ENCODE data around the gene ROCK1. TPM values are rescaled to one million over a fixed set of nuclear protein-coding genes. Genes with fewer than 3 reads are reported as not detected.

Gene ROCK1
- total RNA-seq, 1 donor from 2014 or later, result 53.8 TPM

Other genes with a start within 250 kb of the ROCK1 start
- gene GREB1L, start 130.4 kb upstream of the ROCK1 start, total RNA-seq, result 7.5 and 9.0 TPM in 2 replicates

All from renal cortical epithelial cell (primary cell).